Airway epithelial cell (primary cell): ENCODE data around the gene POMT1. TPM values are rescaled to one million over a fixed set of nuclear protein-coding genes. Genes with fewer than 3 reads are reported as not detected.

Source experiments
- total RNA-seq: library from RNA; depleted of rRNA; stranded (reverse); fragments of >200 nt; gene quantifications from 2 replicates; pipeline ENCODE4 v1.2.3, GENCODE V29; 2015

POMT1 gene
- total RNA-seq, result 16.9 and 29.0 TPM in 2 replicates

GRCh38 chr9:131502781-131503625, at the start of gene POMT1:
Gene POMT1, plus strand, starts transcription at chr9:131502918. Its CDS starts 1,301 bp downstream, at chr9:131504219.

DNA sequence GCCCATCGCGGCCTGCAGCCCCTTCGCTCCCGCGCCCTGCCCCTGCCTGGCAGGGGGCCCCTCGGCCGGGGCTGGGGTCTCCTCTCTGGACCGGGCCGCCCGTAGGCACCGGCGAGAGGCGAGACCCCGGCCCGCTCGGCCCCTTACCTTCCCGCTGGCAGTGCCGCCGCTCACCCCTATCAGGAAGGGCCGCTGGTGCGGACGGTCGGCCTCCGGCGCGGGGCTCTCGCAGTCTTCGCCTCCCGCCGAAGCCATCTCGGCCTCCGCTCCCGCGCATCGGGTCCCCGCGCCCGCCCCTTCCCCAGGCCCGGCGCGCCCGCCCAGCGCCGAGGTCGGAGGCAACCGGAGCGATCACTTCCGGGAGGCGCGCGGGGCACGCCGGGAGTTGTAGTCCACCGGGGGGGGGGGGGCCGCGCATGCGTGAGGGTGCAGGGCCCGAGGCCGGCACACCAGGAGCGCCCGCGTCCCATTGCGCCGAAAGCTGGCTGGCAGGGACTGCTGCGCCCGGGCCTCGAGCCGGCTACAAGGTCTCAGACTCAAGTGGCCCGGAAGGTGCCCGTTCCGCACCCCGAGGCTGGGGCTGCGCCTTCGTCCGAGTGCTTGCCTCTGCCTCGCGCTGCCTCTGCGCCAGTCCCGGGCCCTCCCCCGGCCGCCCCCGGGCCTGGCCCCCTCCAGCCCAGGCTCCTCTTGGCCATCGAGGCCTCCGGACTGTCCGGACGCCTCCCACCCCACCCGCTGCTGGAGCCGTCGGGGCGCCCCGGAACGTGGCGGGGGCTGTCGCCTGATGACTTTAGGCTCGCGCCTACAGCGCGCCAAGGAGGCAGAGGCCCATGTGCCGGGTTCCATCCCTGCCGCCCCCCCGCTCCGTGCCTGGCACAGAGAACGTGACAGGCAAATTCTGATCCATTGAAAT, 28.5 kb downstream of the POMT1 start, which contains the start of gene UCK1:
TSS of gene UCK1 (minus strand) at position 344 of the 913 bp plus-strand sequence. CDS start at position 255, 89 bp downstream.

GRCh38 chr9:131545003-131545785, 42.5 kb downstream of the POMT1 start, which contains the start of gene PRRT1B:
Gene PRRT1B, plus strand, starts transcription at chr9:131545523. Its CDS starts 93 bp downstream, at chr9:131545616.

Other genes starting within 250 kb of the POMT1 start
- 0.21 and 0.37 TPM in 2 replicates for gene FAM78A, start 226.4 kb upstream of the POMT1 start, total RNA-seq
- not detected in 2 replicates for gene PLPP7, start 213.2 kb upstream of the POMT1 start, total RNA-seq
- 82.3 and 83.1 TPM in 2 replicates for gene PRRC2B, start 108.8 kb upstream of the POMT1 start, total RNA-seq
- gene UCK1, start 28.3 kb downstream of the POMT1 start, total RNA-seq, result 11.2 and 22.9 TPM in 2 replicates
- gene PRRT1B, start 42.6 kb downstream of the POMT1 start, total RNA-seq, result not detected in 2 replicates
- 10.1 and 19.7 TPM in 2 replicates for gene RAPGEF1, start 237.2 kb downstream of the POMT1 start, total RNA-seq